Measurements from ENCODE around the gene TMEM115. TPM values are rescaled to one million over a fixed set of nuclear protein-coding genes. Genes with fewer than 3 reads are reported as not detected.
A peak's percentile ranks its signal among the peaks of the same experiment; 100 is the strongest.

The TMEM115 gene
- polyA plus RNA-seq, 4 donors = 24.8 to 49.1 (median 31.0) TPM

GRCh38 chr3:50364573-50365079 is 5.3 kb upstream of the TMEM115 start:
- Histone ChIP-seq H3K9me3 (ENCODE audit: control insufficient read depth in 2 of 2, insufficient read depth in 1 of 2, low read depth in 1 of 2, low read length in 1 of 2) (no peaks in the 10 kb centered on the region), H3K4me3 (ENCODE audit: low read depth in 1 of 3, low read length in 3 of 3) (peak overlapping the region in 2 of 3 donors; percentile 60 to 81), H3K27me3 (ENCODE audit: control insufficient read depth in 3 of 3, insufficient read depth in 3 of 3, low read length in 3 of 3) (no peaks in the 10 kb centered on the region), H3K4me1 (ENCODE audit: control insufficient read depth in 3 of 3, insufficient read depth in 2 of 3, low read depth in 1 of 3, low read length in 2 of 3) (peaks cover 0 to 14% (median 0%) of the 10 kb centered on the region in 3 donors), H3K36me3 (ENCODE audit: control insufficient read depth in 3 of 3, insufficient read depth in 2 of 3, low read depth in 1 of 3, low read length in 3 of 3) (no peaks in the 10 kb centered on the region), H3K27ac (ENCODE audit: low read depth in 1 of 3, low read length in 2 of 3) (no peak overlapping the region)
- 5 to 10% (median 6%) methylated on average over 34 to 48 of the region's 48 CpGs for WGBS, 3 donors
- DNase-seq (peak; percentile 22 to 61), FAIRE-seq (no peak)

GRCh38 chr3:50359760-50360110 is 414 bp upstream of the TMEM115 start:
- H3K9me3 ChIP-seq (ENCODE audit: control insufficient read depth in 2 of 2, insufficient read depth in 1 of 2, low read depth in 1 of 2, low read length in 1 of 2) = no peaks in the 10 kb centered on the region
- no peak for FAIRE-seq
- 20 to 30% (median 23%) methylated on average over 8 of the region's 8 CpGs for WGBS, 3 donors
- no peak overlapping the region for H3K4me3 ChIP-seq (ENCODE audit: low read depth in 1 of 3, low read length in 3 of 3)
- peaks cover 4 to 38% (median 5%) of the 10 kb centered on the region in 3 donors for H3K36me3 ChIP-seq (ENCODE audit: control insufficient read depth in 3 of 3, insufficient read depth in 2 of 3, low read depth in 1 of 3, low read length in 3 of 3)
- no peaks in the 10 kb centered on the region for H3K27me3 ChIP-seq (ENCODE audit: control insufficient read depth in 3 of 3, insufficient read depth in 3 of 3, low read length in 3 of 3)
- peaks cover 11 to 40% (median 18%) of the 10 kb centered on the region in 3 donors for H3K4me1 ChIP-seq (ENCODE audit: control insufficient read depth in 3 of 3, insufficient read depth in 2 of 3, low read depth in 1 of 3, low read length in 2 of 3)
- no peak for DNase-seq
- no peak overlapping the region for H3K27ac ChIP-seq (ENCODE audit: low read depth in 1 of 3, low read length in 2 of 3)

GRCh38 chr3:50358355-50358910 is 888 bp downstream of the TMEM115 start:
- WGBS, 3 donors = 12 to 47% (median 24%) methylated on average over 24 of the region's 24 CpGs
- DNase-seq (no peak), FAIRE-seq (no peak)
- Histone ChIP-seq H3K9me3 (ENCODE audit: control insufficient read depth in 2 of 2, insufficient read depth in 1 of 2, low read depth in 1 of 2, low read length in 1 of 2) (no peaks in the 10 kb centered on the region), H3K27me3 (ENCODE audit: control insufficient read depth in 3 of 3, insufficient read depth in 3 of 3, low read length in 3 of 3) (no peaks in the 10 kb centered on the region), H3K36me3 (ENCODE audit: control insufficient read depth in 3 of 3, insufficient read depth in 2 of 3, low read depth in 1 of 3, low read length in 3 of 3) (peaks cover 9 to 51% (median 9%) of the 10 kb centered on the region in 3 donors), H3K4me3 (ENCODE audit: low read depth in 1 of 3, low read length in 3 of 3) (peak overlapping the region; percentile 62 to 83 (median 67)), H3K4me1 (ENCODE audit: control insufficient read depth in 3 of 3, insufficient read depth in 2 of 3, low read depth in 1 of 3, low read length in 2 of 3) (peaks cover 11 to 35% (median 18%) of the 10 kb centered on the region in 3 donors), H3K27ac (ENCODE audit: low read depth in 1 of 3, low read length in 2 of 3) (peak overlapping the region; percentile 60 to 95 (median 84))

GRCh38 chr3:50357481-50357880 is 1.8 kb downstream of the TMEM115 start:
- Histone ChIP-seq H3K4me1 (ENCODE audit: control insufficient read depth in 3 of 3, insufficient read depth in 2 of 3, low read depth in 1 of 3, low read length in 2 of 3) (peaks cover 11 to 35% (median 18%) of the 10 kb centered on the region in 3 donors), H3K27ac (ENCODE audit: low read depth in 1 of 3, low read length in 2 of 3) (peak overlapping the region in 2 of 3 donors; percentile 38 to 75), H3K4me3 (ENCODE audit: low read depth in 1 of 3, low read length in 3 of 3) (peak overlapping the region in 2 of 3 donors; percentile 62 to 83), H3K36me3 (ENCODE audit: control insufficient read depth in 3 of 3, insufficient read depth in 2 of 3, low read depth in 1 of 3, low read length in 3 of 3) (peaks cover 9 to 57% (median 11%) of the 10 kb centered on the region in 3 donors), H3K27me3 (ENCODE audit: control insufficient read depth in 3 of 3, insufficient read depth in 3 of 3, low read length in 3 of 3) (no peaks in the 10 kb centered on the region), H3K9me3 (ENCODE audit: control insufficient read depth in 2 of 2, insufficient read depth in 1 of 2, low read depth in 1 of 2, low read length in 1 of 2) (no peaks in the 10 kb centered on the region)
- WGBS, 3 donors = 29 to 56% (median 41%) methylated on average over 1 of the region's 1 CpG
- DNase-seq = no peak
- FAIRE-seq = no peak

GRCh38 chr3:50356553-50356952 is 2.8 kb downstream of the TMEM115 start:
- Histone ChIP-seq H3K36me3 (ENCODE audit: control insufficient read depth in 3 of 3, insufficient read depth in 2 of 3, low read depth in 1 of 3, low read length in 3 of 3) (peaks cover 9 to 65% (median 11%) of the 10 kb centered on the region in 3 donors), H3K27ac (ENCODE audit: low read depth in 1 of 3, low read length in 2 of 3) (peak overlapping the region; percentile 38 to 81 (median 75)), H3K9me3 (ENCODE audit: control insufficient read depth in 2 of 2, insufficient read depth in 1 of 2, low read depth in 1 of 2, low read length in 1 of 2) (no peaks in the 10 kb centered on the region), H3K4me1 (ENCODE audit: control insufficient read depth in 3 of 3, insufficient read depth in 2 of 3, low read depth in 1 of 3, low read length in 2 of 3) (peaks cover 11 to 37% (median 18%) of the 10 kb centered on the region in 3 donors), H3K4me3 (ENCODE audit: low read depth in 1 of 3, low read length in 3 of 3) (peak overlapping the region in 2 of 3 donors; percentile 62 to 83), H3K27me3 (ENCODE audit: control insufficient read depth in 3 of 3, insufficient read depth in 3 of 3, low read length in 3 of 3) (no peaks in the 10 kb centered on the region)
- DNase-seq (peak; percentile 88 to 95), FAIRE-seq (no peak)
- 24 to 41% (median 28%) methylated on average over 5 of the region's 5 CpGs for WGBS, 3 donors

GRCh38 chr3:50355829-50356552 is 3.3 kb downstream of the TMEM115 start:
- Histone ChIP-seq H3K9me3 (ENCODE audit: control insufficient read depth in 2 of 2, insufficient read depth in 1 of 2, low read depth in 1 of 2, low read length in 1 of 2) (no peaks in the 10 kb centered on the region), H3K4me3 (ENCODE audit: low read depth in 1 of 3, low read length in 3 of 3) (peak overlapping the region in 2 of 3 donors; percentile 27 to 62), H3K36me3 (ENCODE audit: control insufficient read depth in 3 of 3, insufficient read depth in 2 of 3, low read depth in 1 of 3, low read length in 3 of 3) (peaks cover 9 to 68% (median 11%) of the 10 kb centered on the region in 3 donors), H3K4me1 (ENCODE audit: control insufficient read depth in 3 of 3, insufficient read depth in 2 of 3, low read depth in 1 of 3, low read length in 2 of 3) (peaks cover 11 to 42% (median 18%) of the 10 kb centered on the region in 3 donors), H3K27me3 (ENCODE audit: control insufficient read depth in 3 of 3, insufficient read depth in 3 of 3, low read length in 3 of 3) (no peaks in the 10 kb centered on the region), H3K27ac (ENCODE audit: low read depth in 1 of 3, low read length in 2 of 3) (peak overlapping the region in 2 of 3 donors; percentile 25 to 38)
- no peak for DNase-seq
- no peak for FAIRE-seq
- WGBS, 3 donors = 40 to 57% (median 46%) methylated on average over 5 of the region's 5 CpGs

GRCh38 chr3:50354850-50355249 is 4.5 kb downstream of the TMEM115 start:
- Histone ChIP-seq H3K9me3 (ENCODE audit: control insufficient read depth in 2 of 2, insufficient read depth in 1 of 2, low read depth in 1 of 2, low read length in 1 of 2) (no peaks in the 10 kb centered on the region), H3K36me3 (ENCODE audit: control insufficient read depth in 3 of 3, insufficient read depth in 2 of 3, low read depth in 1 of 3, low read length in 3 of 3) (peaks cover 9 to 68% (median 11%) of the 10 kb centered on the region in 3 donors), H3K27ac (ENCODE audit: low read depth in 1 of 3, low read length in 2 of 3) (no peak overlapping the region), H3K4me1 (ENCODE audit: control insufficient read depth in 3 of 3, insufficient read depth in 2 of 3, low read depth in 1 of 3, low read length in 2 of 3) (peaks cover 11 to 50% (median 20%) of the 10 kb centered on the region in 3 donors), H3K4me3 (ENCODE audit: low read depth in 1 of 3, low read length in 3 of 3) (no peak overlapping the region), H3K27me3 (ENCODE audit: control insufficient read depth in 3 of 3, insufficient read depth in 3 of 3, low read length in 3 of 3) (no peaks in the 10 kb centered on the region)
- WGBS, 3 donors = 87 to 92% (median 89%) methylated on average over 6 to 7 of the region's 7 CpGs
- no peak for DNase-seq
- FAIRE-seq = no peak

- DNase-seq (no peak), FAIRE-seq (no peak)
- H3K27ac ChIP-seq (ENCODE audit: low read depth in 1 of 3, low read length in 2 of 3) = no peak overlapping the region
- H3K4me3 ChIP-seq (ENCODE audit: low read depth in 1 of 3, low read length in 3 of 3) = no peak overlapping the region
- H3K4me1 ChIP-seq (ENCODE audit: control insufficient read depth in 3 of 3, insufficient read depth in 2 of 3, low read depth in 1 of 3, low read length in 2 of 3) = peaks cover 12 to 56% (median 26%) of the 10 kb centered on the region in 3 donors
- peaks cover 9 to 71% (median 11%) of the 10 kb centered on the region in 3 donors for H3K36me3 ChIP-seq (ENCODE audit: control insufficient read depth in 3 of 3, insufficient read depth in 2 of 3, low read depth in 1 of 3, low read length in 3 of 3)
- no peaks in the 10 kb centered on the region for H3K27me3 ChIP-seq (ENCODE audit: control insufficient read depth in 3 of 3, insufficient read depth in 3 of 3, low read length in 3 of 3)
- WGBS, 3 donors = 80 to 86% (median 84%) methylated on average over 5 of the region's 5 CpGs
- no peaks in the 10 kb centered on the region for H3K9me3 ChIP-seq (ENCODE audit: control insufficient read depth in 2 of 2, insufficient read depth in 1 of 2, low read depth in 1 of 2, low read length in 1 of 2)
Measured at GRCh38 chr3:50354186-50354764, 5.0 kb downstream of the TMEM115 start.
